SH-SY5Y (cell line): Measurements from ENCODE around the gene FRY.

Experiments
- GATA2 ChIP-seq: IDR thresholded peaks from 2 replicates; pipeline ENCODE4 v1.6.1; 2011; ENCODE audit warnings: mild to moderate bottlenecking, low read depth, low read length
- GATA3 ChIP-seq: IDR thresholded peaks from 2 replicates; pipeline ENCODE4 v1.6.1; 2011; ENCODE audit warnings: low read depth, mild to moderate bottlenecking, low read length, moderate library complexity

DNA sequence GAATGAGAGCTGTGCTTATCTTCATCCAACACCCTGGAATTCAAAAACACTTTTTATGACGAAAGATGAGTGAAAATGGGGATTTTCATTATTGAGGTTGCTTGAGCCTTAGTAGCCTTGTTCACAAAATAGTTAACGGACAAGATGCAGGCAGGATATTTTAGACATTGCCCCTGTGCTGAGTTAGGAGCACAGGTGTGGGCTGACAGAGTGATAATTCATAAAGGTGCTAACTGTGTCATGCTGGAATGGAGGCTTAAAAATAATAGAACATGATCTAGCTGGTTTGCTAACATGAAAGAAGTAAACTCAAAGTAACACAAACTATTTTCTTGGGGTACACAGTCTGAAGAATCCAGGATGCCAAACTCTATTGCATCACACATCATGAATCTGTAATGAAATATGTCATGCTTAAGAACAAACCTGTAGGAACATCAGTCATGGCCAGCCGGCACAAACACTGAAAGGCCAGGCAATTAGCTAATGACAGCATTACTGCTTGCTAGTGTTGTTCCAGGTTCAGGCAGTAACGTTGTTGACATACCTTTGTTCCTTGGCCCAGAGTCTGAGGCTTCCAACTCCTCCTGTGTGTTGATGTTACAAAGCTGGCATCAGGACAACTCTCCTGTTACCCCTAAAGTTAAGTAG is 55.3 kb downstream of the FRY start:
- TF ChIP-seq GATA2 (no peak), GATA3 (no peak)
